ENCODE measurements around the gene ALDH5A1. TPM values are rescaled to one million over a fixed set of nuclear protein-coding genes. Genes with fewer than 3 reads are reported as not detected.

Gene ALDH5A1
- total RNA-seq, 2 donors from 2014 or later: 4.6 to 6.2 TPM

DNA sequence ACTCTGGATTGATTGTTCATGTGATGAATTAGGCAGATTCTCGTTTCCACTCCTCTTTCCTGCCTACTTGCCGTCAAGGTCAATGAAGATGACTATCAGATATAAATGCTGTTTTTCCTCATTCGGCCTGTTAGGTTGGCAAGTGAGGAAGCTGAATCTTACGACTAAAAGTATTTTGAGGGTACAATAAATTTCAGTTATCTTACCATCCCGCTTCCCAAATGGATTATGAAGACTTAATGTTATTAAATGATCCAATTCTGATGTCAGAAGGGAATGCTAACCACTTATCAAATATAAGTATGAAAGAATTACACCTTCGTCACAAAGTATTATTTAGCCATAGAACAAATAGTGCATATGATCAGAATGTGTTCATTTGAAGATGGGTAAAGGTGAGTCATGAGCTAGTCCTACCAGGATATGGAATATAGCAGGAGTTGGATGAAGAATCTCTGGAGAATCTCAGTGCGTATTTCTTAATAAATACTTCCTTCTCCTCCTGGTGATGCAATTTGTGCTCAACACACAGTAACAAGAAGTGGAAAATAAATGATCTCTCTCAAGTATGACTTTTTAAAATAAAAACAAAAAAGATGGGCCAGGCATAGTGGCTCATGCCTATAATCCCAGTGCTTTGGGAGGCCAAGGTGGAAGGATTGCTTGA lies 10.0 kb upstream of the ALDH5A1 start:
- Histone ChIP-seq H3K27me3 (replicated peaks; ENCODE audit: insufficient read depth) (no peaks in the 10 kb centered on the region), H3K4me3 (no peak overlapping the region), H3K9me3 (no peaks in the 10 kb centered on the region), H3K36me3 (no peaks in the 10 kb centered on the region), H3K27ac (no peak overlapping the region), H3K4me1 (ENCODE audit: control insufficient read depth in 1 of 2, low read depth in 2 of 2) (no peaks in the 10 kb centered on the region)
- DNase-seq (ENCODE audit: low spot score): no peak
- TF ChIP-seq, protein P1, sequence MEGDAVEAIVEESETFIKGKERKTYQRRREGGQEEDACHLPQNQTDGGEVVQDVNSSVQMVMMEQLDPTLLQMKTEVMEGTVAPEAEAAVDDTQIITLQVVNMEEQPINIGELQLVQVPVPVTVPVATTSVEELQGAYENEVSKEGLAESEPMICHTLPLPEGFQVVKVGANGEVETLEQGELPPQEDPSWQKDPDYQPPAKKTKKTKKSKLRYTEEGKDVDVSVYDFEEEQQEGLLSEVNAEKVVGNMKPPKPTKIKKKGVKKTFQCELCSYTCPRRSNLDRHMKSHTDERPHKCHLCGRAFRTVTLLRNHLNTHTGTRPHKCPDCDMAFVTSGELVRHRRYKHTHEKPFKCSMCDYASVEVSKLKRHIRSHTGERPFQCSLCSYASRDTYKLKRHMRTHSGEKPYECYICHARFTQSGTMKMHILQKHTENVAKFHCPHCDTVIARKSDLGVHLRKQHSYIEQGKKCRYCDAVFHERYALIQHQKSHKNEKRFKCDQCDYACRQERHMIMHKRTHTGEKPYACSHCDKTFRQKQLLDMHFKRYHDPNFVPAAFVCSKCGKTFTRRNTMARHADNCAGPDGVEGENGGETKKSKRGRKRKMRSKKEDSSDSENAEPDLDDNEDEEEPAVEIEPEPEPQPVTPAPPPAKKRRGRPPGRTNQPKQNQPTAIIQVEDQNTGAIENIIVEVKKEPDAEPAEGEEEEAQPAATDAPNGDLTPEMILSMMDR (IDR thresholded peaks at IDR 0.05): no peak
- no peak for ATAC-seq (ENCODE audit: insufficient number of reproducible peaks, low FRiP score, low read depth)

DNA sequence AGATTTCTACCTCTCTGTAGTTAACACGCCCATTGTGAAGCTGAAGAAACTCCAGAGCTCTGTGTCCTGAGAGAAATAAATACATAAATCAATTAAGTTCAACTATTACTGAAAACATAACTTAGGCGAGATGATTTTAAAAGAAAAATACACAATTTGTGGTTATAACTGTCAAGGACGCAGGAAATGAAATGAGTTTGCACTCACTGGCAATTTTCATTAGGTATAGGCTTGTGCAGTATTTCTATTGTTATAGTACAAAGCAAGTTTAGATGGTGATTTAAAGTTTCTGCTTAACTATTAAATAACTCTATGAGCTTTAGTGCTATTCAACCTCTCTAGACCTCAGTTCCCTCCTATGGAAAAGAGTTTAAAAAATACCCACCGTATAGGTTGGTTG lies 8.7 kb upstream of the ALDH5A1 start:
- no peaks in the 10 kb centered on the region for H3K27me3 ChIP-seq (replicated peaks; ENCODE audit: insufficient read depth)
- H3K4me3 ChIP-seq: no peak overlapping the region
- no peak overlapping the region for H3K27ac ChIP-seq
- no peak for DNase-seq (ENCODE audit: low spot score)
- H3K36me3 ChIP-seq: no peaks in the 10 kb centered on the region
- H3K9me3 ChIP-seq: no peaks in the 10 kb centered on the region
- no peak for ATAC-seq (ENCODE audit: insufficient number of reproducible peaks, low FRiP score, low read depth)
- TF ChIP-seq, protein P1 (IDR thresholded peaks at IDR 0.05): no peak
- no peaks in the 10 kb centered on the region for H3K4me1 ChIP-seq (ENCODE audit: control insufficient read depth in 1 of 2, low read depth in 2 of 2)

DNA sequence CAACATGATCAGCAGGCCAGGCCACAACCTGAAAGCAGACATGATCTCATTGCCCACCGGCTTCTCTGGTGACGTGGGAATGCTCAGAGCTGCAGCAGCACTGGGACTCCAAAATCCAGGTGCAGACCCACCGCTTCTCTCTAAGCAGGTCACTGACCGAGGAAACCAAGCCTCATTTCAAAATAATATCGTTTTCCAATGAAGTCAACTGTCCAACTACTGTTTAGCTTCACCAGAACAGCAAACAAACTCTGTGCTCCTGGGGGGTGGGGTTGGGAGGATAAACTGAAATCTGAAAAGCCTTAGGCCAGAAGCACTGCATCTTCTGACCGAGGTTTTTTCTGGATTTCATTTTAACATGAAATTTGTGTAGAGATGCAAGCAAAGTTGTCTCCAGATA lies 5.3 kb upstream of the ALDH5A1 start, which contains the start of gene GPLD1:
Gene GPLD1 (minus strand): TSS at position 109 of the 400 bp plus-strand sequence. CDS start 67 bp downstream, at position 42.
- TF ChIP-seq, protein P1 (IDR thresholded peaks at IDR 0.05): no peak
- no peak within 1 kb of the TSS for H3K4me3 ChIP-seq
- DNase-seq (ENCODE audit: low spot score) (no peak), ATAC-seq (ENCODE audit: insufficient number of reproducible peaks, low FRiP score, low read depth) (no peak)
- peaks cover 0 to 14% of the 10 kb centered on the region in 2 donors for H3K4me1 ChIP-seq (ENCODE audit: control insufficient read depth in 1 of 2, low read depth in 2 of 2)
- H3K9me3 ChIP-seq: no peaks in the 10 kb centered on the region
- no peak within 1 kb of the TSS for H3K27ac ChIP-seq
- H3K36me3 ChIP-seq: no peaks in the 10 kb centered on the region
- H3K27me3 ChIP-seq (replicated peaks; ENCODE audit: insufficient read depth): no peaks in the 10 kb centered on the region

DNA sequence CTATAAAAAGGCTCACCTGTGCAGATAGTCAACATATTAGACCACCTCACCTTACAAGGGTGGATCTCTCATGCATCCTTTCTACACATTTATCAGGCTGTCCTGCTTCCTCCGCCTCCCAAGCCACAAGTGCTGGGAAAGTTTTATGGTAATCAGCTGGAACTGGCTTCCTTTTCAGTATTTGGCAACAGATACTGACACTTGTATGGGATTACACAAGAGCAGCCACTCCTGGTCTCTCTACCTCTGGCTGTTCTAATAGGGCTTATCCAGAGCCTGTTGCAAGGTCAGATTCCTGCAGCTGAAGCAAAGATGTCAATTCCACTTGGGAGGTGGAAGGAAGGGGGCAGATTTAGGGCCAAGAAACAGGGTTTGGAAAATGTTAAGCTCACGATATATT lies 4.9 kb upstream of the ALDH5A1 start:
- TF ChIP-seq, protein P1 (IDR thresholded peaks at IDR 0.05): no peak
- H3K4me1 ChIP-seq (ENCODE audit: control insufficient read depth in 1 of 2, low read depth in 2 of 2): peaks cover 0 to 15% of the 10 kb centered on the region in 2 donors
- H3K9me3 ChIP-seq: no peaks in the 10 kb centered on the region
- no peak for DNase-seq (ENCODE audit: low spot score)
- no peak for ATAC-seq (ENCODE audit: insufficient number of reproducible peaks, low FRiP score, low read depth)
- no peaks in the 10 kb centered on the region for H3K27me3 ChIP-seq (replicated peaks; ENCODE audit: insufficient read depth)
- no peak overlapping the region for H3K27ac ChIP-seq
- no peaks in the 10 kb centered on the region for H3K36me3 ChIP-seq
- no peak overlapping the region for H3K4me3 ChIP-seq

DNA sequence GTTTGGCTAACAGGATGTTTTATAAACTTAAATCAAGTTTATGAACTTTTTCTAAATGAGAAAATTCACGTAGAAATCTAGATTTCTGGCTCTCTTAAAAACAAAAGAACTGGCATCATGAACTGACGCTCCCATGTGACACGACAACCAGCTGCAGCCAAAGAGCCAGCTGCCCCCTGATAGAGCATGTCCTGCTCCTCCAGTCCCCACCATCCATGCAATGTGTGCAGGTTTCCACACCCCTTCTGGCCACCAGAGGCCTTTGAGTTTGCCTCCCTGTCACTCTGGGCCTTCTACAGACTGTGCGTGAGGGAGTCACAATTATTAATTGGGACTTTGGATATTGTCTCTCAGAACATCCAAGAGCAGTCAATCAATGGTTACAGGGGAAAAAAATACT lies 3.8 kb upstream of the ALDH5A1 start:
- H3K9me3 ChIP-seq: no peaks in the 10 kb centered on the region
- no peaks in the 10 kb centered on the region for H3K36me3 ChIP-seq
- ATAC-seq (ENCODE audit: insufficient number of reproducible peaks, low FRiP score, low read depth) (no peak), DNase-seq (ENCODE audit: low spot score) (no peak)
- no peak overlapping the region for H3K27ac ChIP-seq
- no peak overlapping the region for H3K4me3 ChIP-seq
- H3K27me3 ChIP-seq (replicated peaks; ENCODE audit: insufficient read depth): no peaks in the 10 kb centered on the region
- TF ChIP-seq, protein P1 (IDR thresholded peaks at IDR 0.05): no peak
- peaks cover 0 to 19% of the 10 kb centered on the region in 2 donors for H3K4me1 ChIP-seq (ENCODE audit: control insufficient read depth in 1 of 2, low read depth in 2 of 2)

All from thoracic aorta (tissue), 2 donors.